HTR-8/SVneo (cell line): ENCODE measurements around the gene IQSEC1.

Source experiments
- DNase-seq: peaks from one replicate; pipeline ENCODE4 v3.0.0; 2011; ENCODE audit warnings: low spot score, mixed read lengths; ENCODE audit not compliant: insufficient read length
- FAIRE-seq: peaks from 2 replicates; lab custom pipeline; 2011; peaks lifted over from hg19 to GRCh38; lab: Jason Lieb, UNC

Gene IQSEC1

GRCh38 chr3:12991861-12992281 is 81.4 kb downstream of the IQSEC1 start:
- DNase-seq = no peak
- FAIRE-seq = no peak

GRCh38 chr3:12991481-12991837 is 81.8 kb downstream of the IQSEC1 start:
- FAIRE-seq (no peak), DNase-seq (no peak)

- DNase-seq = no peak
- FAIRE-seq = no peak
Observed at GRCh38 chr3:12990781-12991480, 82.3 kb downstream of the IQSEC1 start.

- FAIRE-seq = no peak
- DNase-seq = no peak
Observed at GRCh38 chr3:12990306-12990705, 82.9 kb downstream of the IQSEC1 start.

- DNase-seq = no peak
- no peak for FAIRE-seq
Observed at GRCh38 chr3:12988728-12989454, 84.3 kb downstream of the IQSEC1 start.

- DNase-seq (no peak), FAIRE-seq (peak; percentile 13)
Observed at GRCh38 chr3:12987602-12988001, 85.6 kb downstream of the IQSEC1 start.

GRCh38 chr3:12986986-12987385 is 86.2 kb downstream of the IQSEC1 start:
- no peak for FAIRE-seq
- DNase-seq = no peak

- DNase-seq (no peak), FAIRE-seq (no peak)
Observed at GRCh38 chr3:12986521-12986920, 86.7 kb downstream of the IQSEC1 start.

GRCh38 chr3:12986031-12986430 is 87.2 kb downstream of the IQSEC1 start:
- no peak for DNase-seq
- FAIRE-seq = no peak

- no peak for DNase-seq
Observed at GRCh38 chr3:12985148-12985547, 88.1 kb downstream of the IQSEC1 start.

GRCh38 chr3:12984023-12984823 is 89.0 kb downstream of the IQSEC1 start:
- FAIRE-seq (no peak), DNase-seq (peak; percentile 71)

More at GRCh38 chr3:12985148-12985547, 88.1 kb downstream of the IQSEC1 start:
- FAIRE-seq = no peak

GRCh38 chr3:12983319-12983718 is 89.9 kb downstream of the IQSEC1 start:
- FAIRE-seq (no peak), DNase-seq (no peak)

- FAIRE-seq = no peak
- DNase-seq = no peak
Observed at GRCh38 chr3:12982619-12983101, 90.6 kb downstream of the IQSEC1 start.

GRCh38 chr3:12981306-12982275 is 91.6 kb downstream of the IQSEC1 start:
- FAIRE-seq (no peak), DNase-seq (no peak)

- DNase-seq (no peak), FAIRE-seq (no peak)
Observed at GRCh38 chr3:12980596-12981290, 92.5 kb downstream of the IQSEC1 start.

GRCh38 chr3:12979947-12980487 is 93.2 kb downstream of the IQSEC1 start:
- DNase-seq = no peak
- no peak for FAIRE-seq

GRCh38 chr3:12979151-12979946 is 93.9 kb downstream of the IQSEC1 start:
- no peak for FAIRE-seq
- DNase-seq = no peak

- DNase-seq (no peak), FAIRE-seq (no peak)
Observed at GRCh38 chr3:12978682-12979081, 94.5 kb downstream of the IQSEC1 start.
